GM21619 (cell line): ENCODE results near the gene NOS2.
"Not testable (repeated sequence)": the region's sequence is repeated elsewhere in the genome, so short reads cannot be mapped to it uniquely, and the experiment has no call there.

ENCODE experiments used
- ATAC-seq: cut with Tn5 transposase; IDR thresholded peaks from one replicate; pipeline ENCODE4 v1.9.1; 2021; ENCODE audit not compliant: unreplicated experiment

NOS2 gene

GRCh38 chr17:27756467-27757371, 43.6 kb downstream of the NOS2 start:
- ATAC-seq: no peak

GRCh38 chr17:27755706-27756466, 44.4 kb downstream of the NOS2 start:
- no peak for ATAC-seq

GRCh38 chr17:27754549-27754948, 45.8 kb downstream of the NOS2 start:
- no peak for ATAC-seq

- ATAC-seq: not testable (repeated sequence)
Observed at GRCh38 chr17:27753726-27754125, 46.6 kb downstream of the NOS2 start.

- not testable (repeated sequence) for ATAC-seq
Observed at GRCh38 chr17:27752831-27753619, 47.3 kb downstream of the NOS2 start.

- no peak for ATAC-seq
Observed at GRCh38 chr17:27751622-27752490, 48.5 kb downstream of the NOS2 start.

- ATAC-seq: no peak
Observed at GRCh38 chr17:27751166-27751565, 49.2 kb downstream of the NOS2 start.

- ATAC-seq: not testable (repeated sequence)
Observed at GRCh38 chr17:27749562-27750150, 50.7 kb downstream of the NOS2 start.

GRCh38 chr17:27748360-27748825, 51.9 kb downstream of the NOS2 start:
- no peak for ATAC-seq

- ATAC-seq: no peak
Observed at GRCh38 chr17:27747462-27748359, 52.6 kb downstream of the NOS2 start.

- ATAC-seq: no peak
Observed at GRCh38 chr17:27746881-27747280, 53.4 kb downstream of the NOS2 start.

- not testable (repeated sequence) for ATAC-seq
Observed at GRCh38 chr17:27746320-27746719, 54.0 kb downstream of the NOS2 start.

GRCh38 chr17:27745207-27745830, 55.0 kb downstream of the NOS2 start:
- not testable (repeated sequence) for ATAC-seq

GRCh38 chr17:27743281-27743885, 56.9 kb downstream of the NOS2 start:
- no peak for ATAC-seq

GRCh38 chr17:27741971-27742575, 58.3 kb downstream of the NOS2 start:
- no peak for ATAC-seq

GRCh38 chr17:27741361-27741861, 58.9 kb downstream of the NOS2 start:
- ATAC-seq: no peak

GRCh38 chr17:27740541-27740940, 59.8 kb downstream of the NOS2 start:
- ATAC-seq: not testable (repeated sequence)
